Lower lobe of right lung (tissue), 2 donors: ENCODE results near the gene ADGRV1. TPM values are rescaled to one million over a fixed set of nuclear protein-coding genes. Genes with fewer than 3 reads are reported as not detected.
A peak's percentile ranks its signal among the peaks of the same experiment; 100 is the strongest.

Experiments used
- ATAC-seq, 2 donors: fragments of 200-7000 bp; cut with Tn5 transposase; one replicate each; pipeline ENCODE4 v1.9.1; 2020 to 2022; ENCODE audit warnings: mild to moderate bottlenecking in 2 of 2, moderate library complexity in 2 of 2
- DNase-seq: peaks from one replicate; pipeline ENCODE4 v3.0.0-alpha.2; 2020
- H3K27ac ChIP-seq: fragments of 200-600 bp; one replicate; pipeline ENCODE4 v1.8.0; 2022
- H3K27me3 ChIP-seq: fragments of 200-600 bp; one replicate; pipeline ENCODE4 v1.8.0; 2022; ENCODE audit warnings: low read depth
- H3K36me3 ChIP-seq: fragments of 200-600 bp; one replicate; pipeline ENCODE4 v1.8.0; 2022; ENCODE audit warnings: mild to moderate bottlenecking
- H3K4me1 ChIP-seq: fragments of 200-600 bp; one replicate; pipeline ENCODE4 v1.8.0; 2022
- H3K4me3 ChIP-seq: fragments of 200-600 bp; one replicate; pipeline ENCODE4 v1.8.0; 2022; ENCODE audit warnings: mild to moderate bottlenecking
- H3K9me3 ChIP-seq: fragments of 200-600 bp; one replicate; pipeline ENCODE4 v1.8.0; 2022
- intact Hi-C: fragments of 100-400 bp; cut with DNase I; formaldehyde crosslinking; loops from one replicate; pipeline ENCODE4 v1.11.0; 2022
- total RNA-seq: library from RNA; stranded (reverse); fragmentation: NEBNext Ultra II Directional; extraction: Animal tissue kit (Norgen Biotek cat#: 25700); gene quantifications from one replicate; pipeline ENCODE4 v1.2.1, GENCODE V29; 2021
- TF ChIP-seq, protein P1 (sequence below): fragments of 200-600 bp; IDR thresholded peaks from one replicate; pipeline ENCODE4 v1.8.0; 2022; ENCODE audit warnings: antibody characterized with exemption, mild to moderate bottlenecking
- donor health status: DM: no; HTN: yes; CAD: no; lungs with severe emphysema.

The ADGRV1 gene
- total RNA-seq, 1 donor from 2014 or later, result 49.7 TPM

DNA sequence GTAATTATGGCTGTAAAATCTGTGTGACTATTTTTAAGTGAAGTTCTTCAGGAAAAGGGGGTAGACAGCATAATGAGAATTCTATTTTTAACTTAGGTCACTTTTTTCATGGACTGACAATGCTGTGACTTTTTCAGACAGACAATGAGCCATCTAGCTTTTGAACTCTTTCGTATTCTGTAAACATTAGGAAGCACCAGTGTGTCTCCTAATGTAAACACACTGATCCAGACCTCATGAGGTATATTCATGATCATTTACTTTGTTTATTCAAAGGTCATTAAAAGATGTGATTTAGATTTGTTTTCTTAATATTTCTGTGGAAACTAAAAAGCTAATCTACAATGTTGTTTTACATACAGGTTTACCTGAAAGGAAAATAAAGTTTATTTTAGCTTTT lies 352.6 kb downstream of the ADGRV1 start:
- Histone ChIP-seq H3K27me3 (no peaks in the 10 kb centered on the region), H3K36me3 (no peaks in the 10 kb centered on the region), H3K4me1 (peaks cover 6% of the 10 kb centered on the region), H3K9me3 (no peaks in the 10 kb centered on the region), H3K27ac (no peak overlapping the region), H3K4me3 (no peak overlapping the region)
- DNase-seq, result no peak
- intact Hi-C loops, result no loop called here
- ATAC-seq, result no peak
- TF ChIP-seq, protein P1, sequence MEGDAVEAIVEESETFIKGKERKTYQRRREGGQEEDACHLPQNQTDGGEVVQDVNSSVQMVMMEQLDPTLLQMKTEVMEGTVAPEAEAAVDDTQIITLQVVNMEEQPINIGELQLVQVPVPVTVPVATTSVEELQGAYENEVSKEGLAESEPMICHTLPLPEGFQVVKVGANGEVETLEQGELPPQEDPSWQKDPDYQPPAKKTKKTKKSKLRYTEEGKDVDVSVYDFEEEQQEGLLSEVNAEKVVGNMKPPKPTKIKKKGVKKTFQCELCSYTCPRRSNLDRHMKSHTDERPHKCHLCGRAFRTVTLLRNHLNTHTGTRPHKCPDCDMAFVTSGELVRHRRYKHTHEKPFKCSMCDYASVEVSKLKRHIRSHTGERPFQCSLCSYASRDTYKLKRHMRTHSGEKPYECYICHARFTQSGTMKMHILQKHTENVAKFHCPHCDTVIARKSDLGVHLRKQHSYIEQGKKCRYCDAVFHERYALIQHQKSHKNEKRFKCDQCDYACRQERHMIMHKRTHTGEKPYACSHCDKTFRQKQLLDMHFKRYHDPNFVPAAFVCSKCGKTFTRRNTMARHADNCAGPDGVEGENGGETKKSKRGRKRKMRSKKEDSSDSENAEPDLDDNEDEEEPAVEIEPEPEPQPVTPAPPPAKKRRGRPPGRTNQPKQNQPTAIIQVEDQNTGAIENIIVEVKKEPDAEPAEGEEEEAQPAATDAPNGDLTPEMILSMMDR, result no peak

DNA sequence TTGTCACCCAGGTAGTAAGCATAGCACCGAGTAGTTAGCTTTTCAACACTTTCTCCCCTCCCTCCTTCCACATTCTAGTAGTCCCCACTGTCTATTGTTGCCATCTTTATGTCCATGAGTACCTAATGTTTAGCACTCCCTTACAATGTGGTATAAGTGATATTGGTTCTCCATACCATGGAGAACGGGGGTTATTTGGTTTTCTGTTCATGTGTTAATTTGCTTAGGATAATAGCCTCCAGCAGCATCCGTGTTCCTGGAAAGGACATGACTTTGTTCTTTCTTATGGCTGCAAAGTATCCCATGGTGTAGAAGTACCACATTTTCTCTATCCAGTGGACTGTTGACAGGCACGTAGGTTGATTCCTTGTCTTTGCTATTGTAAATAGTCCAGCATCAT lies 353.9 kb downstream of the ADGRV1 start:
- Histone ChIP-seq H3K4me3 (no peak overlapping the region), H3K27ac (no peak overlapping the region), H3K9me3 (no peaks in the 10 kb centered on the region), H3K36me3 (no peaks in the 10 kb centered on the region), H3K27me3 (no peaks in the 10 kb centered on the region), H3K4me1 (peaks cover 6% of the 10 kb centered on the region)
- DNase-seq, result no peak
- intact Hi-C loops, result no loop called here
- ATAC-seq, result no peak
- TF ChIP-seq, protein P1, result no peak

DNA sequence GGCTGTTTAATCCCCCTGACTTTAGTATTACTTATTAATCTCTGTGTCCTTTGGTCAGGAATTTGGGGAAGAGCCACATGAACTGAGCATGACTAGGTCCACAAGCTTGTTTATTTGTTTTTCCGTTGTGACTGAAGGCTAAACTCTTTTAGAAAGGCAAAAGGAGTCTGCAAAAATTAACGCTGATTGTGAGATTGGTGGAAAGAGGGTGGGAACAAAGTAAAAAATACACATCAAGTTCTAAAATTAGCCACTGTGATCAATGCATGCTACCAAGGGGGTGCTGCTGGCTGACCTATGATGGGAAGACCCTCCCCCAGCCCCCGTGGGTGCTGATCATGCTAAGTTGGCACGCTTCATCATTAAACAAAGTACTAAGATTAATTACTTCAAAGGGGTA lies 356.8 kb downstream of the ADGRV1 start:
- Histone ChIP-seq H3K4me3 (no peak overlapping the region), H3K4me1 (no peaks in the 10 kb centered on the region), H3K27ac (no peak overlapping the region), H3K36me3 (no peaks in the 10 kb centered on the region), H3K9me3 (no peaks in the 10 kb centered on the region), H3K27me3 (no peaks in the 10 kb centered on the region)
- intact Hi-C loops, result no loop called here
- TF ChIP-seq, protein P1, result no peak
- DNase-seq, result no peak
- ATAC-seq, result no peak

DNA sequence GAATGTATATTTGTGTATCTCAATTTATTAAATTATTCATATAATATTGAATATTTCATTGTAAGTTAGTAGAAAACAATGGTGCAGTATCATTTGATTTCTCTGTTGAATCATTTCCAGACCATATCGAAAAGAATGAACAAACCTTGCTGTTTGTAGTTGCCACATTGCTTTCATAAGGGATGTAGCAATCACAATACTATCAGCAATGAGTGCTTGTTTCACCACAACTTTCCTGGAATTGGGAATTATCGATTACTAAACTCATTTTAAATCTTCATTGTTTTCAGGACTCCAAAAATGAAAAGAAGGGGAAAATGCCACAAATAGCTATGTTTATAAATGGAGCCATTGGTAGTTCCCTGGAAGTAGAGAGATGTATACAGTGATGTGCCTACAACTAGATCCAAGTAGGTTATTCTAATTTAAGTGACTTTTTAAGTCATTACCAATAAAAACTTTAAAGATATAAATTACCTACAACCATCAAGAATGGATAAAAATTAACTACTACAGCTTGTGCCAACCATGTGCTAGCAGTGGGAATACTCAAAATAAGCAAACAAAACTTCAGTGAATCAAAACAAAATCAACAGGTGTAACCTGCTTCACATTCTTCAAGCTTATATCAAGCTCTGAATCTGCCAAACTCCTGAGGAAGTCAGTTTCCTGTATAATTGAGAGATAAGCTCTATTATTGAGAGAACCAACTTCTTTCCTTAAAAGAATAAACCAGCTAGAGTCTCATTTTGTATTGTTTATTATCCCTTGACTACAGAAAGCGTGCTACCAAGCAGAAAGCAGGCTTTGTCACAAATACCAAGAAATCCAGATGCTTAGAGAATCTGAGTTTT lies 358.6 kb downstream of the ADGRV1 start:
- peak in 1 of 2 donors; percentile 71 for ATAC-seq
- H3K4me3 ChIP-seq, result no peak overlapping the region
- H3K4me1 ChIP-seq, result no peaks in the 10 kb centered on the region
- intact Hi-C loops, result no loop called here
- H3K36me3 ChIP-seq, result no peaks in the 10 kb centered on the region
- DNase-seq, result no peak
- no peaks in the 10 kb centered on the region for H3K27me3 ChIP-seq
- TF ChIP-seq, protein P1, result no peak
- no peak overlapping the region for H3K27ac ChIP-seq
- no peaks in the 10 kb centered on the region for H3K9me3 ChIP-seq

DNA sequence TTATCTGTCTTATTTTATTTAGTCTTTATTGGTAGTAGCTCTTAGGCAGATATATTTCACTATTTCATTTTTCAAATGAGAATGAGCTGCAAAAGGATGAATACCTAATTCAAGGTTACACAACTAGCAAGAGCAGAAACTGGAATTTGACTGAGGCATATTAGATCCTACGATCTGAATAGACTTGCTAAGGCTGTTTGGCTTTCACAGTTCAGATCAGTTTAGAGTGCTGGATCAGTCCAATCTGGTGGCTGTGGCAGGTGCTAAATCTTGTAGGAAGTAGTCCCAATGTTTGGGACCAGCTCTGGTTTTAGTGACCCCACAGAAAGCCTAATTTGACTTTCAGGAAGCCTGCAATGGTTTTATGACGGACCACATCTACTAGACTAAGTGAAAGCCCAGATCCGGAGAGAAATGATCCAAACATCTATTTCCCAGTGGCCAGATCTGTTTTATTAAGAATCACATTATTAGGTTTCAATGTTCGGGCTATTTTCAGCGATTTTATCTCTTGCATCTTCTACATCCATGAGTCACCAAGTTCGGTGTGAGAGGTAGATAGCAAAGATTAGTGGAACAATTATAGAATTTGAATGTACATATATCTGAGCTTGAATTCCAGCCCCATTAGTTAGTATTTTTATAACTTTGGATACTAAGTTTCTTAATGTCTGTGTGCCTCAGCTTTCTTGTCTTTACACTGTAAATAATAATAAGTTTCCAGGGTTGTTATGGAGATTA lies 359.5 kb downstream of the ADGRV1 start:
- TF ChIP-seq, protein P1, result no peak
- no peak overlapping the region for H3K4me3 ChIP-seq
- DNase-seq (no peak), ATAC-seq (no peak)
- H3K36me3 ChIP-seq, result no peaks in the 10 kb centered on the region
- H3K9me3 ChIP-seq, result no peaks in the 10 kb centered on the region
- no peaks in the 10 kb centered on the region for H3K4me1 ChIP-seq
- intact Hi-C loops, result no loop called here
- no peaks in the 10 kb centered on the region for H3K27me3 ChIP-seq
- no peak overlapping the region for H3K27ac ChIP-seq
